Body of pancreas (tissue), 4 donors: Measurements from ENCODE around the gene ADGRB3.

Experiments
- CTCF ChIP-seq, 7 experiments: fragments of 450-650 bp in 4 of 7; fragments of 200-600 bp in 3 of 7; sonication (generic) in 3 of 7; IDR thresholded peaks; one replicate each; pipeline ENCODE4 v1.5.1; 2016 to 2019; ENCODE audit warnings: antibody characterized with exemption in 7 of 7
- POLR2A ChIP-seq, 3 donors: fragments of 450-650 bp; IDR thresholded peaks; one replicate each; pipeline ENCODE4 v1.6.1; 2016; ENCODE audit warnings: antibody characterized with exemption in 3 of 3, mild to moderate bottlenecking in 2 of 3

GRCh38 chr6:69185276-69185675, 550.2 kb downstream of the ADGRB3 start:
- no peak for TF ChIP-seq CTCF (IDR thresholded peaks at IDR 0.05)
- TF ChIP-seq POLR2A (IDR thresholded peaks at IDR 0.05) = no peak
